PFSK-1 (cell line): ENCODE measurements around the gene TREX2.

ENCODE experiments used
- FOXP2 ChIP-seq: optimal IDR thresholded peaks from 2 replicates; pipeline ENCODE3; 2011; ENCODE audit warnings: borderline replicate concordance, control low read depth, inconsistent platforms; ENCODE audit not compliant: insufficient read depth; ENCODE audit errors: extremely low read length, extremely low read depth
- POLR2AphosphoS5 ChIP-seq: IDR thresholded peaks from 2 replicates; pipeline ENCODE4 v1.6.1; 2012; ENCODE audit warnings: low read depth, mild to moderate bottlenecking, control low read depth, low read length, moderate library complexity
- REST ChIP-seq, 2 experiments: IDR thresholded peaks; 2 replicates each; pipeline versions ENCODE4 v1.6.1 to v1.8.0; 2011 to 2012; ENCODE audit warnings: low read depth in 2 of 2, low read length in 2 of 2, control low read depth in 1 of 2, inconsistent platforms in 1 of 2, mild to moderate bottlenecking in 1 of 2, moderate library complexity in 1 of 2; ENCODE audit not compliant: insufficient read depth in 1 of 2
- SIN3A ChIP-seq: IDR thresholded peaks from 2 replicates; pipeline ENCODE4 v1.6.1; 2012; ENCODE audit warnings: mild to moderate bottlenecking, low read length, moderate library complexity, borderline replicate concordance; ENCODE audit not compliant: insufficient read depth
- TAF1 ChIP-seq: IDR thresholded peaks from 2 replicates; pipeline ENCODE4 v1.6.1; 2012; ENCODE audit warnings: low read length, control low read depth, borderline replicate concordance; ENCODE audit not compliant: insufficient read depth

- TF ChIP-seq REST (IDR thresholded peaks at IDR 0.05; ENCODE audit: insufficient read depth in 1 of 2, low read depth in 2 of 2, low read length in 2 of 2) (no peak), SIN3A (no peak), POLR2AphosphoS5 (no peak), TAF1 (no peak), FOXP2 (no peak)
Measured at GRCh38 chrX:153455571-153455970, 9.7 kb upstream of the TREX2 start.
